ENCODE results near the gene STIP1.

DNA sequence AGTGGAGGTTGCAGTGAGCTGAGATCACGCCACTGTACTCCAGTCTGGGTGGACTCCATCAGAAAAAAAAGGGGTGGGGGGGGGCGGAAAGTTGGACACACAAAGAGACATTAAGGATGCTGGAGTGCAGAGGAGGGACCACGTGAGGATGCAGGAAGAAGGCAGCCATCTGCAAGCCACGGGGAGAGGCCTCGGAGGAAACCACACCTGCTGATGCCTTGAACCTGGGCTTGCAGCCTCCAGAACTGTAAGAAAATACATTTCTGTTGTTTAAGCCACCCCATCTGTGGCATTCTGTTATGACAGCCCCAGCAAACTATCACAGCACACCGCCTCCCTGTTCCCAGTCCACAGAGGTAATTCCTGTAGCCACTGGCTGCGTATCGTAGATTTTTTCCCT, 9.2 kb upstream of the STIP1 start:
- TF ChIP-seq POLR2AphosphoS5 (IDR thresholded peaks at IDR 0.05; ENCODE audit: borderline replicate concordance, low read depth, low read length) (no peak), EZH2 (IDR thresholded peaks at IDR 0.05) (no peak), FOXP2 (optimal IDR thresholded peaks at IDR 0.05; ENCODE audit: control extremely low read depth, extremely low read length, insufficient read depth) (no peak)

Data from SK-N-MC (cell line).